Mesothelial cell of epicardium (in vitro differentiated cells): Measurements from ENCODE around the gene USP32. TPM values are rescaled to one million over a fixed set of nuclear protein-coding genes. Genes with fewer than 3 reads are reported as not detected.
"Not testable (repeated sequence)": the region's sequence is repeated elsewhere in the genome, so short reads cannot be mapped to it uniquely, and the experiment has no call there.

ENCODE experiments used
- DNase-seq, 2 experiments: peaks; one replicate each; pipeline ENCODE4 v3.0.0; 2021; ENCODE audit warnings: low spot score in 2 of 2; ENCODE audit not compliant: unreplicated experiment in 2 of 2
- H3K27ac Mint-ChIP-seq: 2 replicates; pipeline ENCODE4 v1.8.0; 2021; ENCODE audit warnings: mixed read lengths
- H3K27me3 Mint-ChIP-seq: 2 replicates; pipeline ENCODE4 v1.8.0; 2021; ENCODE audit warnings: low read depth, mixed read lengths
- H3K36me3 Mint-ChIP-seq: 2 replicates; pipeline ENCODE4 v1.8.0; 2021; ENCODE audit warnings: mixed read lengths
- H3K4me1 Mint-ChIP-seq: 2 replicates; pipeline ENCODE4 v1.8.0; 2021; ENCODE audit warnings: mixed read lengths
- H3K4me3 Mint-ChIP-seq: 2 replicates; pipeline ENCODE4 v1.8.0; 2021; ENCODE audit warnings: mild to moderate bottlenecking, moderate library complexity, mixed read lengths
- H3K9me3 Mint-ChIP-seq: 2 replicates; pipeline ENCODE4 v1.8.0; 2021; ENCODE audit warnings: mixed read lengths
- total RNA-seq: library from RNA; stranded (reverse); gene quantifications from 3 replicates; pipeline ENCODE4 v1.2.1, GENCODE V29; 2021
- TF ChIP-seq, protein P1 (sequence below): fragments of 200-600 bp; sonication (generic); IDR thresholded peaks from one replicate; pipeline ENCODE4 v1.5.0; 2021; ENCODE audit warnings: antibody characterized with exemption; ENCODE audit not compliant: unreplicated experiment

The USP32 gene
- total RNA-seq, 1 donor from 2014 or later: 48.4 TPM

DNA sequence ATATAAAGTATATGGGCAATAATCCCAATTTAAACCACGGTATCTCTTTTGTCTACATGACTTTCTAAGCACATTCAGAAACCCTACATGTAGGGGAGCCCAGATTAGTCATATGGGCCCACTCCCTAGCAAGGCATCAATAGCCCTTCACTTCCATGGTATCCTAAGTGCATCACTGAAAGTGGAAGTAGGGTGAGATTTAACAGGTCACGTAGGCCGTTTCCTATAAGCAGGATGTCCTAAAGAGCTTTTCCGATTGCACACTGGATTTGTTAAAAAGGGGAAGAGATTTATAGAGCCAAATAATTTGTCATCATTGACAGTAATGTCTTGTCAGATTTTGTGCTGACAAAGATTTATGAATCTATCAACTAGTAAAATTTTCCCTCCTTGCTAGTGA, 203.2 kb downstream of the USP32 start:
- no peak overlapping the region for H3K4me3 Mint-ChIP-seq
- no peak for DNase-seq
- TF ChIP-seq, protein P1, sequence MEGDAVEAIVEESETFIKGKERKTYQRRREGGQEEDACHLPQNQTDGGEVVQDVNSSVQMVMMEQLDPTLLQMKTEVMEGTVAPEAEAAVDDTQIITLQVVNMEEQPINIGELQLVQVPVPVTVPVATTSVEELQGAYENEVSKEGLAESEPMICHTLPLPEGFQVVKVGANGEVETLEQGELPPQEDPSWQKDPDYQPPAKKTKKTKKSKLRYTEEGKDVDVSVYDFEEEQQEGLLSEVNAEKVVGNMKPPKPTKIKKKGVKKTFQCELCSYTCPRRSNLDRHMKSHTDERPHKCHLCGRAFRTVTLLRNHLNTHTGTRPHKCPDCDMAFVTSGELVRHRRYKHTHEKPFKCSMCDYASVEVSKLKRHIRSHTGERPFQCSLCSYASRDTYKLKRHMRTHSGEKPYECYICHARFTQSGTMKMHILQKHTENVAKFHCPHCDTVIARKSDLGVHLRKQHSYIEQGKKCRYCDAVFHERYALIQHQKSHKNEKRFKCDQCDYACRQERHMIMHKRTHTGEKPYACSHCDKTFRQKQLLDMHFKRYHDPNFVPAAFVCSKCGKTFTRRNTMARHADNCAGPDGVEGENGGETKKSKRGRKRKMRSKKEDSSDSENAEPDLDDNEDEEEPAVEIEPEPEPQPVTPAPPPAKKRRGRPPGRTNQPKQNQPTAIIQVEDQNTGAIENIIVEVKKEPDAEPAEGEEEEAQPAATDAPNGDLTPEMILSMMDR: no peak
- no peaks in the 10 kb centered on the region for H3K27me3 Mint-ChIP-seq
- H3K36me3 Mint-ChIP-seq: peaks cover 20% of the 10 kb centered on the region
- no peak overlapping the region for H3K27ac Mint-ChIP-seq
- H3K4me1 Mint-ChIP-seq: no peaks in the 10 kb centered on the region
- no peaks in the 10 kb centered on the region for H3K9me3 Mint-ChIP-seq

DNA sequence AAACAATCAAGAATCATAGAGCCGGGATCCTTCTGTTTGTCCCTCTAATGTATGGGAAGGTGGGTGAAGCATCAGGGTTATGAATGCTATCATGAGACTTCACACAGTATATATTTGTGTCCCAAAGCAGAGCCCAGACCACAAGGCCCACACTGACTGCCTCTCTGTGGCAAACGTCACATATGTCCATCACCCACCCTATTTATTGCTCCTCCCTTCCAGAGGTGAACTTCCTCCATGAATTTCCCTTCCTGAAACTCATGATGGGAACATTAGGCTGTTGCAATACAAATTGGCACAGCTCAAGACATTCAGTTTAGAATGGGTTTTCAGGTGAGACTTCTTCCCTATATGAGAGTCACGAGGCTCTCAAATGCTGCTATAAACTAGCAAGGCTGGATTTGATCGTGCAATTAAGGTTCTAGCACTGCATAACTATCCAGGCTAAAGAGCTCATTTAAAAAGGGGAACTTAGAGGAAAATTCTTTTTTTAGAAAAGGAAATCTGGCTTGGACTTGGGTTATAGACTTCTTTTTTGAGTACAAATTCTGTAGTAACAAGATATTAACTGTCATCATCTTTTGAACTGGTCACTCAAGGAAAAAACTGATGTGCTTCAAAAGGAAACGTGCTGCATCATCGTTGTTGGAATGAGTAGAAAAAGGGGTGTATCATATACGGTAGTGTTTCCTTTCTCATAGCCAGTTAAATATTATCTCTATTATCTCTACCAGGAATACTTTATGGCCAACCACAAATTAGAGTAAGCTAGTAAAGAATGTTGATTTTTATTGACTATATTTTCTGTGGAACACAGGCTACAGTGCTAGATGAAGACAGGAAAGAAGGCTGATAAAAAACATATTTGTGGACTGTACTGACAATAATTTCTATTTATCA, 204.8 kb downstream of the USP32 start:
- not testable (repeated sequence) for H3K27ac Mint-ChIP-seq

DNA sequence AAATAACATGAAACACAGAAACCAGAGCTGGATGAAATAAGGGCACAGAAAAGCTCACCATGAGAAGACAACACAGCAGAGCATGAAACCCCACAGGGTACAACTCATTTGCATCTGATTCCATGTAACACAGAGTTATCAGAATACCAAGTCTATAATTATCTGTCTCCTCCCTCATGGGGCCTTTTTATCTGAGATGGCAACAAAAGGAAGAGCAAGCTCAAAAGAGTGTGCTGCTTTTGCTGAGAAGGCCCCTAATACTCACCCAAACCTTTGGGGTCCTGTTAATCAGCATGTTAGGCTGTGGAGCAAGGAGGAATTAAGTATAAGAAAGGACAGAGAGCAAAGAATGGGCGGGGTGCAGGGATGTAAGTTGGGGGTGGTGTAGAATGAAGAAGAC, 205.6 kb downstream of the USP32 start:
- not testable (repeated sequence) for H3K9me3 Mint-ChIP-seq, H3K4me1 Mint-ChIP-seq, H3K27me3 Mint-ChIP-seq, H3K4me3 Mint-ChIP-seq, DNase-seq, H3K27ac Mint-ChIP-seq
- H3K36me3 Mint-ChIP-seq: peaks cover 23% of the 10 kb centered on the region

More for the DNA sequence above, 204.8 kb downstream of the USP32 start:
- not testable (repeated sequence) for H3K27me3 Mint-ChIP-seq, H3K9me3 Mint-ChIP-seq, H3K4me3 Mint-ChIP-seq, H3K4me1 Mint-ChIP-seq, DNase-seq
- peaks cover 21% of the 10 kb centered on the region for H3K36me3 Mint-ChIP-seq

DNA sequence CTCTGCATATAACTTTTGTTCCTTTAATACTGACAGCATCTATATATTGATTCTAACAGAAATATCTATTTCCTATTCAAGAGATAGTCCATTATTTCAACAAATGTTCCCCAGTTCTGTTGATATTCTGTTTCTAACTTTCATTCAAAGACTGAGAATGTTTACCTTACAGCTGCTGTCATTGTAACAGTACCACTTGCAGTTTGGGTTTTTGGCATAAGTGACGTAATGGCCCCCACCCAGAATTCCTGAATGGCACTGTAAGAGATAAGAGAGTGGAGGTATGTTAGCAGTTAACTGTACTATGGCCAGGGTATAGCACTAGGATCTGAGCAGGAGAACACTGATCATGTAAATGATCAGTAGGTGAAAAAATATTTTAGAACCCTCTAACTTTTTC, 211.6 kb downstream of the USP32 start:
- not testable (repeated sequence) for H3K4me1 Mint-ChIP-seq, H3K27me3 Mint-ChIP-seq, H3K9me3 Mint-ChIP-seq, DNase-seq, H3K4me3 Mint-ChIP-seq, H3K27ac Mint-ChIP-seq
- peaks cover 32% of the 10 kb centered on the region for H3K36me3 Mint-ChIP-seq

DNA sequence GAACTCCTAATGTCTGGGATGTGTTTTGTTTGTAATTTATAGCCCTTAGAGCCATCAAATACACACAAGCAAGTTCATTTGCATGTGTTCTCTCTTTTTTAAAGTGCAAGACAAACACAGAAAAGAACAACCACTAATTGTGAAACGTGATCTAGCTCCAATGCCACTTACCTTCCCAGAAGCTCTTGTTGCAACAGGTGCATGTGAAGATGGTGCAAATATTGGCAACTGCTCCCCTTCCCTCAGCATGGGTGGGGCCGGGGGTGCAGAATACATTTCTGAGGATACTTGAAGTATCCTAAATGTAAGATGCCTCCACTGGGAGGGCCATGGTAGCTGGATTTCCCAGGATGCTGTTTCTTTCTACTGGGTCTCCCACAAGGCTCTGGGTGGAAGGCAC, 213.8 kb downstream of the USP32 start:
- H3K27me3 Mint-ChIP-seq, DNase-seq, H3K4me1 Mint-ChIP-seq, H3K4me3 Mint-ChIP-seq, H3K9me3 Mint-ChIP-seq, H3K27ac Mint-ChIP-seq: not testable (repeated sequence)
- peaks cover 25% of the 10 kb centered on the region for H3K36me3 Mint-ChIP-seq

DNA sequence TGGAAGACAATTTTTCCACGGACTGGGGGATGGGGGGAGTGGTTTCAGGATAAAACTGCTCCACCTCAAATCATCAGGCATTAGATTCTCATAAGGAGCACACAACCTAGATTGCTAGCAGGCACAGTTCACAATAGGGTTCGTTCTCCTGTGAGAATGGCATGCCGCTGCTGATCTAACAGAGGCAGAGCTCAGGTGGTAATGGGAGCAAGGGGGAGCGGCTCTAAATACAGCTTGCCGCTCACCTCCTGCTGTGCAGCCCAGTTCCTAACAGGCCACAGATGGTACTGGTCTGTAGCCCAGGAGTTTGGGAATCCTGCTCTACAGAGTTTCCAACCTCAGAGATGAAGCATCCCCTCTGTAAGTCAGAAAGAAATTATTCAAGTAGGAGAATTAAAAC, 215.2 kb downstream of the USP32 start:
- not testable (repeated sequence) for H3K27ac Mint-ChIP-seq, H3K9me3 Mint-ChIP-seq, H3K4me3 Mint-ChIP-seq, H3K4me1 Mint-ChIP-seq, H3K27me3 Mint-ChIP-seq
- H3K36me3 Mint-ChIP-seq: peaks cover 21% of the 10 kb centered on the region
- DNase-seq: peak in 1 of 2 experiments; percentile 16

DNA sequence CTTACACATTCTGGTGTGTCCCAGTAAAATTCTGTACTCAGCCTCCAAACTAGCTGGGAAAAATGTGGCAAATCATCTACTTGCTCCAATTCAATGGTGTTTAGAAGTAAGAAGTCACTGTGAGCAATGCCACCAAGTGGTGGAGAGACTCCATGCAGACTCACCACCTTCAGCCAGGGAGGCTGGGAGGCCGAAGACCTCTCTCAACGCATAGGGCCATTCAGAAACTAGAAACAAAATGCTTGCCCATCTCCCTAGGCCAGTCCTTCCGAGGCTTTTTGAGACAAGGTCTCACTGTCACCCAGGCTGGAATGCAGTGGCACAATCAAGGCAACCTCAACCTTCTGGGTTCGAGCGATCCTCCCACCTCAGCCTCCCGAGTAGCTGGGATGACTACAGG, 217.2 kb downstream of the USP32 start:
- not testable (repeated sequence) for H3K27ac Mint-ChIP-seq, H3K27me3 Mint-ChIP-seq, H3K4me3 Mint-ChIP-seq, H3K9me3 Mint-ChIP-seq, H3K4me1 Mint-ChIP-seq, H3K36me3 Mint-ChIP-seq
- DNase-seq: peak in 1 of 2 experiments; percentile 13

DNA sequence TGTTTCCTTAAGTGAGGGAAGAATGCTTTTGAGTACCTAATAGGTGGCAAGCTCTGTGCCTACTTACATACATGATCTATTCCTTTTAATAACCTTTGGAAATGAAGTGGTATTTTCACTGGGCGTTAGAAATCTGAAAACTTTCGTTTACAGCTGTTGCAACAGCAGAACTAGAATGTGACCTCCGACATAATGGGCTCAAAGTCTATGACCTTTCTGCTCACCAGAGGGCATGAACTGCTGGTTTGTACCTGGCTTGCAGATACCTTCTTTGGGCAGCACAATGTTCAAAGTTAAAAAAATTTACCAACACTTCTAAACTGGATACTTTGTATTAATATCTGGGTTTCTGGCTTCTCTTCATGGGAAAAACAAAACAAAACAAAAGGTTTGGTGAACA, 217.9 kb downstream of the USP32 start:
- peak in 1 of 2 experiments; percentile 13 for DNase-seq
- Mint-ChIP-seq H3K36me3 (peaks cover 6% of the 10 kb centered on the region), H3K27me3 (no peaks in the 10 kb centered on the region), H3K4me3 (no peak overlapping the region), H3K9me3 (no peaks in the 10 kb centered on the region), H3K4me1 (no peaks in the 10 kb centered on the region), H3K27ac (no peak overlapping the region)
- TF ChIP-seq, protein P1: no peak
